Activated naive CD4-positive, alpha-beta T cell treated with anti-CD3 and anti-CD28 coated beads, Interleukin-2, amount 50 U/mL, for 24 hours (primary cell): ENCODE measurements around the gene SLC46A3.
A peak's percentile ranks its signal among the peaks of the same experiment; 100 is the strongest.
"Not testable (repeated sequence)": the region's sequence is repeated elsewhere in the genome, so short reads cannot be mapped to it uniquely, and the experiment has no call there.

Source experiments
- H3K27ac Mint-ChIP-seq: one replicate; pipeline ENCODE4 v1.8.0; 2021; ENCODE audit warnings: mild to moderate bottlenecking, mixed read lengths
- H3K27me3 Mint-ChIP-seq: one replicate; pipeline ENCODE4 v1.8.0; 2021; ENCODE audit warnings: mixed read lengths
- H3K36me3 Mint-ChIP-seq: one replicate; pipeline ENCODE4 v1.8.0; 2021; ENCODE audit warnings: mixed read lengths
- H3K4me1 Mint-ChIP-seq: one replicate; pipeline ENCODE4 v1.8.0; 2021; ENCODE audit warnings: mixed read lengths
- H3K4me3 Mint-ChIP-seq: one replicate; pipeline ENCODE4 v1.8.0; 2021; ENCODE audit warnings: mild to moderate bottlenecking, mixed read lengths
- H3K9me3 Mint-ChIP-seq: one replicate; pipeline ENCODE4 v1.8.0; 2021; ENCODE audit warnings: mixed read lengths

The SLC46A3 gene

GRCh38 chr13:28710161-28710560, 8.6 kb downstream of the SLC46A3 start:
- peaks cover 17% of the 10 kb centered on the region for H3K36me3 Mint-ChIP-seq
- no peaks in the 10 kb centered on the region for H3K4me1 Mint-ChIP-seq
- no peak overlapping the region for H3K27ac Mint-ChIP-seq
- no peak overlapping the region for H3K4me3 Mint-ChIP-seq
- no peaks in the 10 kb centered on the region for H3K9me3 Mint-ChIP-seq
- no peaks in the 10 kb centered on the region for H3K27me3 Mint-ChIP-seq

DNA sequence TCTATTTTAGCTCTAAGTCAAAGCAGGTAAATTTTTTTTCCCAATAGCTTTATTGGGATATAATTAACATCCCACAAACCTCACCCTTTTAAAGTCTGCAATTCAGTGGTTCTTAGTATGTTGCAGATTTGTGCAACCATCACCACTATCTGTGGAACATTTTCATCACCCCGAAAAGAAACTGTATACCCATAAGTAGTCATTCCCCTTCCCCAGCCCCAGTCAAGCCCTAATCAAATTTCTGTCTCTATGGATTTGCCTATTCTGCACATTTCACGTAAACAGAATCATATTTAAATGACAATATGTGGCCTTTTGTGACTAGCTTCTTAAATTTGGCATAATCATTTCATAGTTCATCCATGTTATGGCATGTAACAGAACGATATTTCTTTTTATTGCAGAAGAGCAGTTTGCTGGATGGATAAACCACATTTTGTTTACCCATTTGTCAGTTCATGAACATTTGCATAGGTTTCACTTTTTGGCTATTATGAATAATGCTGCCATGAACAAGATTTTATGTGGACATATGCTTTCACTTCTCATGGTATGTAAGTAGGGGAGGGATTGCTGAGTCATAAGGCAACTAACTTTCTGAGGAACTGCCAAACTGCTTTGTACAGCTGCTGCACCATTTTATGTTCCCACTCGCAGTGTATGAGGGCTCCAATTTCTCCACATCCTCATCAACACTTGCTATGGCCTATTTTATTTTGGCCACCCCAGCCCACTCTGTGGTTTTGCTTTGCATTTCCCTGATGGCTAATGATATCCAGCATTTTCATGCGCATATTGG, 10.9 kb downstream of the SLC46A3 start:
- Mint-ChIP-seq H3K4me1 (no peaks in the 10 kb centered on the region), H3K36me3 (peaks cover 18% of the 10 kb centered on the region), H3K9me3 (no peaks in the 10 kb centered on the region), H3K27ac (no peak overlapping the region), H3K4me3 (no peak overlapping the region), H3K27me3 (no peaks in the 10 kb centered on the region)

- H3K4me3 Mint-ChIP-seq = no peak overlapping the region
- no peaks in the 10 kb centered on the region for H3K4me1 Mint-ChIP-seq
- H3K9me3 Mint-ChIP-seq = no peaks in the 10 kb centered on the region
- no peak overlapping the region for H3K27ac Mint-ChIP-seq
- H3K27me3 Mint-ChIP-seq = no peaks in the 10 kb centered on the region
- H3K36me3 Mint-ChIP-seq = peaks cover 27% of the 10 kb centered on the region
Measured at GRCh38 chr13:28705461-28706083, 13.2 kb downstream of the SLC46A3 start.

GRCh38 chr13:28704919-28705318, 13.9 kb downstream of the SLC46A3 start:
- Mint-ChIP-seq H3K4me1 (no peaks in the 10 kb centered on the region), H3K27me3 (no peaks in the 10 kb centered on the region), H3K27ac (no peak overlapping the region), H3K36me3 (peaks cover 29% of the 10 kb centered on the region), H3K4me3 (no peak overlapping the region), H3K9me3 (no peaks in the 10 kb centered on the region)

DNA sequence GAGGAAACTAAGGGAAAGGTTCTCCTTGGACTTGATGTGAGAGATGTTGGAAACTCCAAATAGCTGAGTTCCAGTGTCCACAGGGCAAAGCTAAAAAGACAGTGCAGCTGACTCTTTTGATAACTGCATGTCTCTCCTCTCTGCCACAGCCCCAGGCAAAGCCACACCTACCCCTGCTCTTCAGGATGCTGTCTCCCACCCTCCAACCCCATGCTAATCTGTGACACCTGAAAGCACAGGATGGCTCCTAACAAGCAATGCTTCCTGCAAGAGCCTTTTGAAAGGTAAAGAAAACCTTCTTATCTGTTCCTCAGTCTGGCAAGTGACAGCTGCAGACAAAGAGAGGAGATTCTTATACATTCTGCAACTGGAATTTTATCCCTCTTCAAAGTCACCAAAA, 14.5 kb downstream of the SLC46A3 start:
- Mint-ChIP-seq H3K36me3 (peaks cover 31% of the 10 kb centered on the region), H3K4me1 (no peaks in the 10 kb centered on the region), H3K9me3 (no peaks in the 10 kb centered on the region), H3K4me3 (no peak overlapping the region), H3K27me3 (no peaks in the 10 kb centered on the region), H3K27ac (no peak overlapping the region)

- no peak overlapping the region for H3K27ac Mint-ChIP-seq
Measured at GRCh38 chr13:28699246-28699645, 19.5 kb downstream of the SLC46A3 start.

DNA sequence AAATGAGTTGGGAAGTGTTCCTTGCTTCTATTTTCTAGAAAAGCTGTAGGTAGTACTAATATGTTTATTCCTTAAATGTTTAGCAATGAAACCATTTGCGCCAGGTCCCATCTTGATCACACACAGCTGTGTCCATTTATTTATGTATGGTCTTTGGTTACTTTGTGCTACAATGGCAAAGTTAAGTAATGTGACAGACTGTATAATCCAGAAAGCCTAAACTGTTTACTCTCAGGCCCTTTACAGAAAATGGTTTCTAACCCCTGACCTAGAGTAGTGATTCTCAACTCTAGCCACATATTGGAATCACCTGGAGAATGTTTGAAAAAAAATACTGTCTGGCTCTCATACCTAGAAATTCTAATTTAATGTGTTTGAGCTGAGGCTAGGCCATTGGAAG, 21.3 kb downstream of the SLC46A3 start:
- H3K9me3 Mint-ChIP-seq = peaks cover 5% of the 10 kb centered on the region
- peaks cover 47% of the 10 kb centered on the region for H3K36me3 Mint-ChIP-seq
- H3K4me1 Mint-ChIP-seq = no peaks in the 10 kb centered on the region
- no peak overlapping the region for H3K4me3 Mint-ChIP-seq
- no peaks in the 10 kb centered on the region for H3K27me3 Mint-ChIP-seq
- H3K27ac Mint-ChIP-seq = no peak overlapping the region

More at GRCh38 chr13:28699246-28699645, 19.5 kb downstream of the SLC46A3 start:
- Mint-ChIP-seq H3K27me3 (no peaks in the 10 kb centered on the region), H3K9me3 (no peaks in the 10 kb centered on the region), H3K36me3 (peaks cover 49% of the 10 kb centered on the region), H3K4me1 (no peaks in the 10 kb centered on the region), H3K4me3 (no peak overlapping the region)

GRCh38 chr13:28693605-28694491, 24.9 kb downstream of the SLC46A3 start:
- H3K27ac Mint-ChIP-seq, H3K4me1 Mint-ChIP-seq, H3K27me3 Mint-ChIP-seq, H3K4me3 Mint-ChIP-seq: not testable (repeated sequence)
- H3K36me3 Mint-ChIP-seq = peaks cover 25% of the 10 kb centered on the region
- peaks cover 22% of the 10 kb centered on the region for H3K9me3 Mint-ChIP-seq

- Mint-ChIP-seq H3K36me3 (peaks cover 2% of the 10 kb centered on the region), H3K27me3 (no peaks in the 10 kb centered on the region), H3K27ac (no peak overlapping the region), H3K9me3 (peaks cover 15% of the 10 kb centered on the region), H3K4me1 (no peaks in the 10 kb centered on the region), H3K4me3 (no peak overlapping the region)
Measured at GRCh38 chr13:28685892-28686291, 32.9 kb downstream of the SLC46A3 start.

GRCh38 chr13:28685114-28685513, 33.7 kb downstream of the SLC46A3 start:
- Mint-ChIP-seq H3K27me3 (no peaks in the 10 kb centered on the region), H3K4me3 (no peak overlapping the region), H3K36me3 (peaks cover 2% of the 10 kb centered on the region), H3K27ac (no peak overlapping the region), H3K4me1 (no peaks in the 10 kb centered on the region), H3K9me3 (peaks cover 10% of the 10 kb centered on the region)

DNA sequence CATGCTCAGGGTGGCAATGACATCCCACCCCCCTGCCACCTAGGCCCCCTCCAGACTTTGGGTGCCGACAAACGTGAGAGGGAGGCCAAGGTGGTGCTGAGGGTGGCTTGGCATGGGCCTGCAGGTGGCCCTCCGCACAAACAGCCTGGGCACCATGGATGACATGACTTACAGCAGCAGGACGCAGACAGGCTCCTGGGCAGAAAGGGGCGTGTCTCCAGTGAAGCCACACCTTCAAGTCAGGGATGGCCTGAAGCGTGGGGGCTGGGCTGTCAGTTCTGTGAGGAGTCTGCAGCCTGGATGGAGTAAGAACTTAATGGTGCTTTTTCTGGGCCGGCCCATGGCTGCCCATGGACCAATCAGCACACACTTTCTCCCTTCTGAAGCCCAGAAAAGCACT, 34.5 kb downstream of the SLC46A3 start:
- Mint-ChIP-seq H3K27me3 (no peaks in the 10 kb centered on the region), H3K9me3 (peaks cover 10% of the 10 kb centered on the region), H3K36me3 (peaks cover 2% of the 10 kb centered on the region), H3K27ac (no peak overlapping the region), H3K4me1 (no peaks in the 10 kb centered on the region), H3K4me3 (no peak overlapping the region)

DNA sequence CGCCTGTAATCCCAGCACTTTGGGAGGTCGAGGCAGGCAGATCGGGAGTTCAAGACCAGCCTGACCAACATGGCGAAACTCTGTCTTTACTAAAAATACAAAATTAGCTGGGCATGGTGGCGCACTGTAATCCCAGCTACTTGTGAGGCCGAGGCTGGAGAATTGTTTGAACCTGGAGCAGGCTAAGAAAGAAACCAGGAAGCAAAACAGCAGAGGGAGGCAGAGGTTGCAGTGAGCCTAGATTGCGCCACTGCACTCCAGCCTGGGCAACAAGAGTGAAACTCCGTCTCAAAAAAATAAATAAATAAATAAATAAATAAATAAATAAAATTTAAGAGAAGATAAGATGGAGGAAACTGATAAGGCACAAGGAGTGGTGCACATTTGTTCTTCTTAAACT, 35.6 kb downstream of the SLC46A3 start:
- H3K9me3 Mint-ChIP-seq, H3K27me3 Mint-ChIP-seq, H3K4me1 Mint-ChIP-seq, H3K4me3 Mint-ChIP-seq, H3K36me3 Mint-ChIP-seq: not testable (repeated sequence)
- H3K27ac Mint-ChIP-seq = peak overlapping the region; percentile 72

- H3K4me3 Mint-ChIP-seq = no peak overlapping the region
- no peaks in the 10 kb centered on the region for H3K9me3 Mint-ChIP-seq
- no peak overlapping the region for H3K27ac Mint-ChIP-seq
- H3K36me3 Mint-ChIP-seq = peaks cover 6% of the 10 kb centered on the region
- no peaks in the 10 kb centered on the region for H3K4me1 Mint-ChIP-seq
- no peaks in the 10 kb centered on the region for H3K27me3 Mint-ChIP-seq
Measured at GRCh38 chr13:28680541-28680940, 38.2 kb downstream of the SLC46A3 start.

DNA sequence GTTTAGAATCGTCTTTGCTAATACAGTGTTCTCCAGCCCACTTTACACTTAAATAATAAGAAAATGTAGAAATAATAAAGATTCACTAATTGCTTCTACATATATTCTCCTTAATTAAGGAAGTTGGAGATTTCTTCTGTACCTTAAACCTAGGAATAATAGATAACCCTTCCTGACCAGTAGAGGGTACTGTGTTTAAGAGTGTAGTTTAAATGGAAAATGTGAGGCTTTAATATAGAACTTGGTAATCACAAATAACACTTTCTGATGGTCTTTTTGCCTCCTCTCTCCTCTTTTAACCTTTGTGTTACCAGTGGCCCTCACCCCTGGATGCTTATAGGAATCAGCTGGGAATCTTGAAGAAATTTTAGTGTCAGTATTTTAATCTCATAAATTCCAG, 39.1 kb downstream of the SLC46A3 start:
- Mint-ChIP-seq H3K9me3 (no peaks in the 10 kb centered on the region), H3K36me3 (peaks cover 7% of the 10 kb centered on the region), H3K27ac (no peak overlapping the region), H3K27me3 (no peaks in the 10 kb centered on the region), H3K4me3 (no peak overlapping the region), H3K4me1 (no peaks in the 10 kb centered on the region)

- H3K9me3 Mint-ChIP-seq = no peaks in the 10 kb centered on the region
- no peak overlapping the region for H3K27ac Mint-ChIP-seq
- H3K4me1 Mint-ChIP-seq = peaks cover under 1% of the 10 kb centered on the region
- H3K36me3 Mint-ChIP-seq = peaks cover 8% of the 10 kb centered on the region
- H3K4me3 Mint-ChIP-seq = no peak overlapping the region
- H3K27me3 Mint-ChIP-seq = no peaks in the 10 kb centered on the region
Measured at GRCh38 chr13:28678809-28679208, 40.0 kb downstream of the SLC46A3 start.
